Right ventricle myocardium superior (tissue), 1 donor: Measurements from ENCODE around the gene UBALD1. TPM values are rescaled to one million over a fixed set of nuclear protein-coding genes. Genes with fewer than 3 reads are reported as not detected.

Experiments
- ATAC-seq: fragments of 200-7000 bp; cut with Tn5 transposase; one replicate; pipeline ENCODE4 v1.9.1; 2020; ENCODE audit warnings: mild to moderate bottlenecking; ENCODE audit not compliant: poor library complexity
- DNase-seq: peaks from one replicate; pipeline ENCODE4 v3.0.0-alpha.2; 2020
- intact Hi-C: fragments of 100-400 bp; cut with DNase I; formaldehyde crosslinking; loops from one replicate; pipeline ENCODE4 v1.11.2; 2022
- total RNA-seq: library from RNA; stranded (reverse); fragmentation: NEBNext Ultra II Directional; extraction: Animal tissue kit (Norgen Biotek cat#: 25700); gene quantifications from one replicate; pipeline ENCODE4 v1.2.1, GENCODE V29; 2021
- donor health status: DM: no; HTN: yes; CAD: no; lungs with severe emphysema.

The UBALD1 gene
- total RNA-seq, 1 donor from 2014 or later: 27.5 TPM

DNA sequence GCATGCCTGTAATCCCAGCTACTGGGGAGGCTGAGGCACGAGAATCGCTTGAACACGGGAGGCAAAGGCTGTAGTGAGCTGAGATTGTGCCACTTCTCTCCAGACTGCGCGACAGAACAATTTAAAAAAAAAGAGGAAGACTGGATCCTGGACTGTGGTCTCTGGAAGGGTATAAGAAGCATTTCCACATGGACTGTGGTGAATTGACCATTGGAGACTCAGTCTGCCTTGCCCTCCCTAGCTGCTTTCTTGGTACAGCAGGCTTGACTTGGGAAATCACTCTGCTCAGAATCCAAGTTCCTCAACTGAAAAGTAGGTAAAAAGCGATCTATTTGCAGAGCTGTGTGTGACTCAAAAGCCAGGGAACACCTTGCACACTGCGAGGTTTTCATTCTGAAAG, 8.9 kb upstream of the UBALD1 start:
- DNase-seq (no peak), ATAC-seq (no peak)
- intact Hi-C loops: no loop called here

DNA sequence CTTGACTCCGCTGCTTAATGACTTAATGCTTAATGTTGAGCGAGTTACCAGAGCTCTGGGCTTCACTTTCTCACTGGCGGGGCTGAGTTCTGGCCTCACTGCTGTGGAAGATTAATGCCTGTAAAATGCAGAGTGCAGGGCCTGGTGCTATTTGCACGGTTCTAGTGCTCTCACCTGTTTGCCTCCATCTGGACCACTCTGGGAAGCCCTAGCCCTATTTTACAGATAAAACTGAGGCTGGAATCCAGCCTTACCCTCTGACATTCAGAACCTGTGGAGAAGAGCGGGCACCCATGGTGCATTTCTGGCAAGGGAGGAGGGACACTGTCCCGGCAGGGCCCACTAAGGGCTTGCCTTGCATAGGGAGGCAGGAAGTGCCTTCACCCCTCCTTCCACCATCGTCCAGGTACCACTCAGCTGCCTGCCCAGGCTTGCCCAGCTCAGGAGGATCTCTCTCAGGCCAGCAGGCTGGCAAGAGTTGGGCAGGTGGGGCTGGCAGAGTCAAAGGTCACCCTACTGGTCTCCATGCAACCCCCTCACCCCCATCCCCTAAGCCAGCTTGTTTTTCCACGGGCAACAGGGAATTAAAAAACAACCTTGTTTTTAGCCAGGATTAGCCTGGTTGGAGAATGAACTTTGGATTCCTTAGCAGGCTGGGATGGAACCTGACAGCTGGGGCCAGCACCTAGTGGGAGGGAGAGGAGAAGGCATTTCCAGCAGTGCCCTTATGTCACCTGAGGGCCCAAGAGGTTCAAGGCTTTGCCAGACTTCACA, 4.1 kb upstream of the UBALD1 start:
- intact Hi-C loops: no loop called here
- no peak for ATAC-seq
- DNase-seq: no peak

DNA sequence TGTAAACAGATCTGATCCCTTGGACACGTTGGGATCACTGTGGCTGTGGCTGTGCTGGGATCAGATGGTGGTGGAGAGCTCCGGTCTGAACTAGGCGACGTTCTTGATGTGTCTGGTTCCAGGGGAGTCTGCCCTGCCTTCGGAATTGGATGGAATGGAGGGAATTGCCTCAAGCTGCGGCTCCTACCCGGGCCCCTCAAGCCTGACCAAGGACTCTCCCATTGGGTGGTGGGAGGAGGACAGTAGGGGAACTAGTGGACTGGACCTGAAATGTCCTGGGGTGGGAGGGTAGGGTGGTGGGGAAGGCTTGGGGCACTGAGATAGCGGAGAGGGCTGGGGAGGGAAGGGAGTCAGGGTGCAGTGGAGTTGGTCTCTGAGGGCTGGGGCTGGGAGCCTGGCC, 3.2 kb upstream of the UBALD1 start:
- intact Hi-C loops: no loop called here
- DNase-seq: no peak
- ATAC-seq: no peak

DNA sequence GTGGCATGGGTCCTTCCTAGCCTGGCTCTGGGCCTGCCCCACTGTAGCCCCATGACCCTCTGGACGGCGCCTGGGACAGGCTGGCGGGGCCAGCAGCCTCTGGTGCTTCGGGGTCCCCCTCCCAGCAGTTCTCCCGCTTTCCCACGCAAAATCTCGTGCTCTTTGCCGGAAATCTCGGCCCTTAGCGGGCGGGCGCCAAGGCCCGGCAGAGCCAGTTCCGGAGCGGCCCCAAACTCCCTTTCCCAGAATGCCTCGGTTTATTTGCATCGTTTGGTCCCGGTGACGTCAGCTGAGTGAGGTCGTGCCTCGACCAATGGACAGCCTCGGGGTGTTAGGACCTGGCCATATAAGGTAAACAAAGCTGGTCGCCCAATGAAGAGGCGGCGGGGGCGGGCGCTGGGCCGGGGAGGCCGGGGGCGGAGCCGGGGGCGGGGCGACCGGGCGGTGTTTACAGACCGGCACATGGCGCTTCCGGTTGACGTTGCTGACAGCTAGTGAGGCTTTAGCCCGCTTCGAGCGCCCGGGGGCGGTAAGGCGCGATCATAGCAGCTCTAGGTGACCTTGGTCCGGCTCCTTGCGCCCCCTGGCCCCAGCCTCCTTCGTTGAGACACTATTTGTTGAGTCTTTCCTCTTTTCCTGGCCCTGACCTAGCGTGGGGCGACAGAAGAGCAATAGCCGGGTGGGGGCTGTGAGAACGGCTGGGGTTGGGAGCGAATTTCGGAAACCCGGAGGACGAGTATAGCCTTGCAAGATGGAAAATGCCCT, 1.5 kb upstream of the UBALD1 start:
- peak; percentile 86 for ATAC-seq
- intact Hi-C loops: no loop called here
- DNase-seq: peak; percentile 100

DNA sequence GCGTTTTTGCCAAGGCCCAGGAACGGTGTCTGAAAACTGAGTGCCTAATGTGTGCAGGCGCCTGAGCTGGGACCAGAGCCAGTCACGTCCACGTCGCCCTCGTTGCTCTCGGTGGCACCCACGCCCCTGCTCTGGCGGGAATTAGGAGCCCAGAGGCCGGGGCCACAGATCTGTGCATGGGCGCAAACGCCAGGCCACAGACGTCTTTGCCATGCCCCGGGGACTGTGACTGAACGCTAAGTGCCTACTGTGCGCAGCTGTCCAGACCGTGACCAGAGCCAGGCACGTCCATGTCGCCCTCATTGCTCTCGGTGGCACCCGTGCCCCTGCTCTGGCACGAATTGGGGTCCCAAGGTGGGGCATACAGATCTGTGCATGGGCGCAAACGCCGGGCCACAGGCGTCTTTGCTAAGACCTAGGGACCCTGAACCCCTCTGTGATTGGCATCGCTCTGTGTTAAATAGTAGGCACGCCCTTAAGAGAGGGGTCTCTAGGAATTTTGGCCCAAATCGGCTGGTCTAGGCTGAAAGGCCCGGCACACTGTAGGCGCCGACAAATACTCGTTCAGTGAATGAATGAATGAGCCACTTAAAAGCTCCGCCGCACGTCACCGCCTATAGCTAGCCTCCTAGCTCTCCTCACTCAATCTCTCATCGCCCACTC, 827 bp upstream of the UBALD1 start:
- DNase-seq (no peak), ATAC-seq (no peak)
- intact Hi-C loops: no loop called here

DNA sequence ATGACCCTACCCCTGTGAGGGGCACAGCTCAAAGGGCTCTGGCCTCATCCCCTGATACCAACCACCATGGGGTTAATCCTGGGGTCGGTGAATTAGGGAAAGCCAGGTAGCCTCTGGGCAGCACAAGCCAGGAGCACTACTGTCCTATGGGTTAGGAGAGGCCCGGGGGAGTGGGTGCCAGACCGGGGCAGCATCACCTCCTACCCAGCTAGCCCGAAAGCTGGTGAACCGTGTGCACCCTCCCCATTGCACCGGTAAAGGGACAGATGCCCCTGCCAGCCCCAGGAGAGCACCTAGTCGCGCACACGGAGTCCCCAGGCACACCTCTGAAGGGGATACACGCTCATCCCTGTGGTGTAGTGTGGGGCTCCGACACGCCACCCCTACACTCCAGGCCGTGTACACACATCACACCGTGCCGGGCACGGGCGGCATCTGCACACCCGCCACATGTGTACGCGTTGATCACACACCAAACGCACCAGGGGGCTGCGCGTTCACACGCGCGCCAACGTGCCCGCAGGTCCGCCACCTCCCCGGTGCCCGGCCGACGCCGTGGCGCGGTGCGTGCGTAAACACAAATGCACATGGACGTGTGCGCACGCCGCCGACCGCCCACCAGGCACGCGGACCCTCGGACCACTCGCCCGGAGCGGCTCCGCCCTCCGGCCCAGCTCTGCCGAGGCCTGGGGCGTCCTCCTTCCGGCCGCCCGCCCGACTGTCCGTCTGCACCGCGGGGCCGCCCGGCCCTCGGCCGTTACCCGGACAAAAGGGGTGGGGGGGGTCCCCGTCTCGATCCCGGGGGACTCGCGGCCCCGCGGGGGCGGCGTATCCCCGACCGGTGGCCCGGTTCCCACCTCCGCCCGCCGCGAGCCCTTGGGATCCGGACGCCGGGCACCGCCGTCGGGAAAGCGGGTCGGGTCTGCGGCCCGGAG, 785 bp downstream of the UBALD1 start:
- ATAC-seq: no peak
- intact Hi-C loops: no loop called here
- peak; percentile 60 for DNase-seq

DNA sequence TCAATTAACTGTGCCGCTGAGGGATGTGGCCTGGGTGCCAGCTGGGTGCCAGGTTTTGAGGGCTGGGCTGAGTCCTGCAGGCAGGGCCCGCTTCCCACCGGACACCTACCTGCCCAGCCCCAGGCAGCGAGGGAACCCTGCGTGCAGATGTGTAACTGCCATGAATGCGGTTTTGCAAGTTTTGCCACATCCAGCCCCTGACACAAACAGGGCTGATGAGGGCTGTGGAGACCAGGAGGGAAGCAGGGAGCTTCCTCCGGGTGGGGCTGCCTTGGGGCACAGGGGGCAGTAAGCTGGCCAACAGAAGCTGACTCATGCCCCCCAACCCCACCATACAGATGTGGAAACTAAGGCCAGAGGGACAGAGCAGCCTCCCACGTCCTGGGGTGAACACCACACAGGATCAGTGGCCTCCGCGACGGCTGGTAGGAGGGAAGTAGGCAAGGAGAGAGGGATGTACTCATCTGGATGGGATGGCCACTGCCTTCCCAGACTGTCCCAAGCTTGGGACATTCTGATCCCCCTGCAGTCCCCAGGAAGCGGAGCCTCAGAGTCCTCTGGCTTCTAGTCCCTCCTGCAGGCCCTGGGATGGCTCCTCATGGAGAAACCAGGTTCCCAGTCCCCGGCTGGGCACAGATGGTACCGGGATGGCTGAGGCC, 1.6 kb downstream of the UBALD1 start:
- DNase-seq (no peak), ATAC-seq (no peak)
- intact Hi-C loops: no loop called here

DNA sequence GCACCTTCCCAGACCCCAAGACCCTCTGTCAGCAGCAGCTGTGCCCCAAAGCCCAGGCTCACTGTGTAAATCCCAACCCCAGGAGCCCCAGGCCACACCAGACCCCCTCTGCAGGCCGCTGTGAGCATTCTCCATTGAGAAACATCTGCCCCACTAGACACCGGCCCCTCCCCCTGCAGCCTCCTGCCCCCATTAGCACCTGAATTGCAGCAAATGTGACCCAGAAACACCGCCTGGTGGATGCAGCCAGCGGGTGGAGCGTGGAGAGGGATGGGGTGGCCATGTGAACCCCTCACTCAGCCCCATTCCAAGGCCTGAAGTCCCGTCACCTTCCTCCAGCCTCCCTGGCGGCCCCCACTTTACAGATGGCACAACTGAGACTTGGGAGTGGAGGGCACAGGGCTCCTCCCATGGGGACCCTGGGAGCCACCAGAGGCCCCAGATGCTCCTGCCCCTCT, 2.2 kb downstream of the UBALD1 start:
- no peak for ATAC-seq
- intact Hi-C loops: no loop called here
- no peak for DNase-seq

DNA sequence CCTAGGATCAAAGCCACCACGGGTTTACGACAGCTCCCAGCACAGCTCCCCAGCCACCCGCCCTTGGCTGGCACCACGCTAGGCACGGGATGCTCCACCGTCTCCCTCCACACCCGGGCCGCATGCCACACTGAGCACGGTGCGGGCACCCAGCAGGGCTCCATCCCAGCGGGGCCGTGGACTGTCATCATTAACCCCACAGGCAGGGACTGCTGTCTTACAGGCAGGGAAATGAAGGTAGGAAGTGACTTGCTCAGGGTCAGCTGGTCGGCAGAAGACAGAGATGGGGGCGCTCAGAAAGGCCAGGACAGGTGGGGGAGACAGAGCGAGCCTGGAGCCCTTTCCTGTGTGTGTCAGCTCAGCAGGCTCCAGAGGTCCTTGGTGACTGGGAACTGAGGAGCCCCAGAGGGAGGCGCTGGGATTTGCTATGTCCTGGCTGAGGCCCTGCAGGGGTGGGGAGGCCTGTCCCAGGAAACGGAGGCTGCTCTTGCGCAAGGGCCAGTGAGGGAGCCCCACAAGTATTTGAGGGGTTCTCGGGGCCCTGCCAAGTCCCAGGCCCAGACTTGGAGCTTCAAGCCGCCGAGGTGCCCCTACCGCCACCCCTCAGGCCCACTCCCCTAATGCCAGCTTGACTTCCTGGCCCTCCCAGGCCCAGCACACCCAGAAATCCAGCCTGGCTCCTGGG, 3.2 kb downstream of the UBALD1 start:
- intact Hi-C loops: no loop called here
- no peak for ATAC-seq
- no peak for DNase-seq

DNA sequence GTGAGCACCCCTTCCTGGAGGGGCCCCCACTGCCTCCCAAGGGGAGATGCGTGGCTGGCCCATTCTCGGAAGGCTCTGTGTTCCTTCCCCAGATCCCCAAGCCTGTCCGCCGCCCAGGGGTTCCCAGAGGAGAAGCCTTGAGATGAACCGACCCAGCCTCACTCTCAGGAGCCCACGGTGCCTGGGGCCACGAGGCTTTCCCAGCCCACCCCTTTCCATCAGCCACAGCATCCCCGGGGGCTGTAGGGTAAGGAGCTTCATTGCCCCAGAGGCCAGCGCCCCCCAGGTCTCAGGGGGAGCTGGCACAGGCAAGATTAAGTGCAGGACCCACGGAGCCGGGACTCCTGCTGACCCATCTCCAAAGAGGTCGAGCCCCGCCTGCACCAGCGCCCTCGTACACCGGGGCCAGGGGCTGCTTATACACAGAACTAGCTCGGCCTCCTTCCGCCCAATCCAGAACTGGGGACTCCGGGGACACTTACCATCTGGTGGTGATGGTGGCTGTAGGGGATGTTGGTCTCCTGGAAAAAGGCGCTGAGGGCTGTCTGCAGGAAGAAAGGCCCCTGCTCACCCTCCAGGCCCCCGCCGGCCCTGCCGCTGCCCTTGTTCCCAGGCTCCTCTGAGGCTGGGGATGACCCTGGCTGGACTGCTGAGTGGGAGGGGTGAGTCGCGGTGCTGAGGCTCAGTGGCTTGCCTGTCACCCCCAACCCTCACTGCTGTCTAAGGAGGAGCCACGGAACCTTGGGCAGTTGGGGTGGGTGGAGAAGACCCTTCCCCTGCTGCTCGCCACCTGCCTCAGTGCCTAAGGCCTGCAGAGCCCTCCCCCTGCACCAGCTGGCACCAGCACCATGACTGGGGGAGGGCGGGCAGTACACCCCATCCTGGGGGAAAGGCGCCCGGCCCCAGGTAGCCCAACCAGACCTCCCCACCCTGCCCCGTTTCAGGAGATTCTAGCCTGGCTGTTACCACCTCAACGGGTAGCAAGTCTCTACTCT, 4.4 kb downstream of the UBALD1 start:
- ATAC-seq (no peak), DNase-seq (no peak)
- intact Hi-C loops: no loop called here

DNA sequence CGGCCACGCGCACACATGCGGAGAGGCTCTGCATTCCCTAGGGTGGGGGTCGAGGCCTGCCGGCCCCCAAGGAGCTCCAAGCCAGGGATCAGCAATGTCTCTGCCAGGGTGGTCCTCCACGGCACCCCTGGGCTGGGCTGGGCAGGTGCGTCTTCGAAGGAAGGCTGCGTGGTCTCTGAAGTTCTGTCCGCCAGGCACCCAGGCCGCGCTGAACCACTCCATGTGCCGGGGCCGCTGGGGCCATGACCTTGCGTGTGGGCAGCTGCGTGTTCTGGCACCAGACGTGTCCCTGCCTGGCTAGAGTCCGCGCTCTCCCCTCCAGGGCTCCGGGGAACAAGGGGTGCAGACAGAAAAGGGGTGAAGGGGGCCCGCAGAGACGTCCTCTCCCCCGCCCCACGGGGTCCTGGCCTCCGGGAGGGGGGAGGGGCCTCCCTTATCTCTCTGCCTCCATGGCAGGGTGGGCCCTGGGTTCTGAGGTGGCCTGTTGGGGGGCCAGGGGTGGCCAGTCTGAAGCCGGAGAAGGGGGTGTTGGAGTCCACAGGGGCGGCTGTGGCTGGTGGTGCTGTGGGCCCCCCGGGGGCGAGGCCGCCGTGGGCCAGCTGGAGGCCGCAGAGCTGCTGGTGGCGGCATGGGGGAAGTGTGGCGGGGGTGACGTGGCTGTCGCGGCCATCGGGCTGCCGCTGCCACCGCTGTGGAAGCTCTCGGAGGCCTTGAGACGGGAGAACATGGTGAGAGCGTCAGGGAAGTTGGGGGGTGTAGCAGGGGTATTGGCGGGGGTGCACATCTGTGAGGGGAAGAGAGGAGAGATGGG, 5.3 kb downstream of the UBALD1 start:
- intact Hi-C loops: no loop called here
- no peak for DNase-seq

DNA sequence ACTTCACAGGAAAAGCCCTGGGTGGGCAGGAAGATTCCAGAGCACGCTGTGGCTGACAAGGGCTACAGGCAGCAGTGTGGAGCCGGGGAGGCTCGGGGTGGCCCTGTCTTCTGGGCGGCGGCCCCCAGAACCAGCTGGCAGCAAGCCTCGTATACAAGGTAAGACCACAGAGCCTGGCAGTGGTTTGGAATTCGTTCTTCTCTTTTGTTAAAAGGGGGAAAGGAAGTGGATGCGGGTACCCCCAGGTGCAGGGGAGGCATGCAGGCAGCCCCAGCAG, 6.0 kb downstream of the UBALD1 start:
- ATAC-seq (no peak), DNase-seq (no peak)
- intact Hi-C loops: no loop called here

More for the DNA sequence above, 5.3 kb downstream of the UBALD1 start:
- ATAC-seq: no peak

DNA sequence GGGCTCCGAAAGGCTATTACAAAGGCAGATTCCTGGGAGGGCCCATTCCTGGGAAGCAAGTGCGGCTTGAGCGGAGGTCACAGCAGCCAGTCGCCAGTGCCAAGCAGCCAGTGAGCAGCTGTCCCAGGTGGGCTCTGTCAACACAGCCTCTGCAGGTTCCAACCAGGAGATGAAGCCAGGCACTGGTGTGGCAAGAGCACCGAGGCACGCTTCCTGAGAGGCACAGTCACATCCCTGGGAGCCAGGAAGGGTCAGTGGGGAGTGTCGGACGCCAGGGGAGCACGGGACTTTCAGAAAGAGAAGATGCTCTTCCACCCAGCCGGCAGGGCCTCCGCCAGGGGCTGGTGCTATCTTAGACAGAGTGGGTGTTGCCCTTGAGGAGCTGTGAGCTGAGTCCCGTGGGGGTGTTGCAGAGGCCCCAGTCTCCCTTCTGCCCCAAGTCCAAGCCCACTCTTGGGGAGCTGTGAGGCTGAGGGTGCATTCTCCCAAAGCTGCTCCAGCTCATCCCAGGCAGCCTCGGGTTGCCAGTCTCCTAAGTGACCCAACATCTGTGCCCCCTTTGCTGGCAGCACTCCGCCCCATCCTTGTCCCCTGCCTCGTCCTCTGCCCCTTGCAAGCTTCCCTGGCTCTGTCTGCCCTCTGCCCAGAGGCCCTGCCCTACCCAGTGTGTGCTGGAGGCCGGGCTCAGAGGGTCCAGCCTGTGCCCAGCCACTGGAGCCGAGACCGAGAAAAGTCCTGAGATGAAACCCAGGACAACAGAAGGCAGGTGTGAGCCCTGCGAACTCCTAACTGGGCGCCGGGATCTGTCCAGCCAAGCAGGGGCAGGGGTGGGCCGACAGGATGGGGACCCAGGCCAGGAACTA, 6.6 kb downstream of the UBALD1 start:
- intact Hi-C loops: no loop called here
- ATAC-seq: no peak
- no peak for DNase-seq

DNA sequence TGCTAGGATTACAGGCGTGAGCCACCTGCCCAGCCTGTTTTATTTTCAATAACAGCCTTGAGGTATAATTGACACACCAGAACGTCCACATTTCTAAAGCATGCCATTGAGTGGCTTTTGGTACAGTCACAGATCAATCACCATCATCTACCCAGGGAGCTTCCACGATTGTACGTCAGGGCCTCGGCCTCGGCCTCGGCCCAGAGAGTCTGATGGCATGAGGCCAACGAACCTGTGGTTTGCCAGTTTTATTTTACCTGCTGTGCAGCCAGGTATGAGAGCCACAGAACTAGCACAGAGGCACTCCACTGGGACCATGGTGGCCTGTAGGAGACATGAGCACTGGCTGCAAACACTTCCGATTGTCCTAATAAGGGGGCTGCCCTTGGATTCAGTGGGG, 8.3 kb downstream of the UBALD1 start:
- ATAC-seq: no peak
- DNase-seq: no peak
- intact Hi-C loops: no loop called here

DNA sequence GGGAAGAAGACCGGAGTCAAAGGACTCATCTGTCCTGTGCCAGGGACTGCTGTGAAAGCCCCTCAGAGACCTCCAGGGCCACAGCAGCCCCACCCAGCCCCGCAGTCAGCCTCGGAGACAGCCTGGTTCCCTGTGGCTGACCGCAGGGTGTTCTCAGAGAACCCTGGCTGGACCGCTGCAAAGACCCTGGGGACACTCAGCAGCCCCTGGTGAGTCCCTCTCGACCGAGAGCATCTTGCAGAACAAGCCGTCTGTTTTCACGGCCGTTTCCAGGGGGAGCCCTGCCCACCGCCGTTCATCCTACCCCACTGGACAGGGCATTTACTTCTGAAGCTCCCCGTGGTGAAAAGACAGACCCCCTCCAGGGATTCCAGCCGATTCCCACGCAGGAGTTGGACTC, 10.3 kb downstream of the UBALD1 start:
- DNase-seq (no peak), ATAC-seq (no peak)
- intact Hi-C loops: no loop called here
